Osteocyte (in vitro differentiated cells): ENCODE measurements around the gene MAP3K2. TPM values are rescaled to one million over a fixed set of nuclear protein-coding genes. Genes with fewer than 3 reads are reported as not detected.

Experiments used
- DNase-seq: peaks from one replicate; pipeline ENCODE4 v3.0.0; 2021; ENCODE audit warnings: mixed read lengths; ENCODE audit not compliant: unreplicated experiment; ENCODE audit errors: extremely low spot score
- H3K27ac Mint-ChIP-seq: one replicate; pipeline ENCODE4 v1.8.0; 2021; ENCODE audit warnings: mild to moderate bottlenecking, mixed read lengths; ENCODE audit not compliant: unreplicated experiment
- H3K27me3 Mint-ChIP-seq: one replicate; pipeline ENCODE4 v1.8.0; 2021; ENCODE audit warnings: mixed read lengths; ENCODE audit not compliant: unreplicated experiment
- H3K36me3 Mint-ChIP-seq: one replicate; pipeline ENCODE4 v1.8.0; 2021; ENCODE audit warnings: mixed read lengths; ENCODE audit not compliant: unreplicated experiment
- H3K4me1 Mint-ChIP-seq: one replicate; pipeline ENCODE4 v1.8.0; 2021; ENCODE audit warnings: mixed read lengths; ENCODE audit not compliant: unreplicated experiment
- H3K4me3 Mint-ChIP-seq: one replicate; pipeline ENCODE4 v1.8.0; 2021; ENCODE audit warnings: mild to moderate bottlenecking, moderate library complexity, mixed read lengths; ENCODE audit not compliant: unreplicated experiment
- H3K9me3 Mint-ChIP-seq: one replicate; pipeline ENCODE4 v1.8.0; 2021; ENCODE audit warnings: mixed read lengths; ENCODE audit not compliant: unreplicated experiment
- total RNA-seq: library from RNA; stranded (reverse); gene quantifications from 2 replicates; pipeline ENCODE4 v1.2.1, GENCODE V29; 2021
- TF ChIP-seq, protein P1 (sequence below): fragments of 200-600 bp; sonication (generic); IDR thresholded peaks from 2 replicates; pipeline ENCODE4 v1.5.0; 2021; ENCODE audit warnings: antibody characterized with exemption, mild to moderate bottlenecking, moderate library complexity

Gene MAP3K2
- total RNA-seq, 1 donor from 2014 or later, result 60.9 TPM

DNA sequence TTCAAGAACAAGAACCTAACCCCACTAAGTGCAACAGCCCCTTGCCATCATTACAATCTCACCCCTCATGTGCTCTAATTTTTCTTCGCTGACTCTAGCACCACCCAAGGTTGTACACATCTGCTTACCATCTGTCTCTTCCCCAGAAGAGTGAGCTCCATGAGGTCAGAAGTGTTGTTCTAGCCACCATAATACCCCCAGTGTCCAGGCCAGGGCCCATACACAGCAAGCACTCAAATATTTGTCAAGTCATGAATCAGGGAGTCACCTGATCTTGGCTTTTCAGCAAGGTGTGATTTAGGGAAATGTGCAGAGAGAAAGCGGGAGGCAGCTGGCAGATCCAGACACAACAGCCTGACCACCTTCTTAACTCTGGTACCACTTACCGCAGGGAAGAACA is 99.5 kb downstream of the MAP3K2 start:
- no peak for DNase-seq
- H3K27ac Mint-ChIP-seq, result no peak overlapping the region
- no peaks in the 10 kb centered on the region for H3K27me3 Mint-ChIP-seq
- no peak overlapping the region for H3K4me3 Mint-ChIP-seq
- peaks cover 12% of the 10 kb centered on the region for H3K9me3 Mint-ChIP-seq
- TF ChIP-seq, protein P1, sequence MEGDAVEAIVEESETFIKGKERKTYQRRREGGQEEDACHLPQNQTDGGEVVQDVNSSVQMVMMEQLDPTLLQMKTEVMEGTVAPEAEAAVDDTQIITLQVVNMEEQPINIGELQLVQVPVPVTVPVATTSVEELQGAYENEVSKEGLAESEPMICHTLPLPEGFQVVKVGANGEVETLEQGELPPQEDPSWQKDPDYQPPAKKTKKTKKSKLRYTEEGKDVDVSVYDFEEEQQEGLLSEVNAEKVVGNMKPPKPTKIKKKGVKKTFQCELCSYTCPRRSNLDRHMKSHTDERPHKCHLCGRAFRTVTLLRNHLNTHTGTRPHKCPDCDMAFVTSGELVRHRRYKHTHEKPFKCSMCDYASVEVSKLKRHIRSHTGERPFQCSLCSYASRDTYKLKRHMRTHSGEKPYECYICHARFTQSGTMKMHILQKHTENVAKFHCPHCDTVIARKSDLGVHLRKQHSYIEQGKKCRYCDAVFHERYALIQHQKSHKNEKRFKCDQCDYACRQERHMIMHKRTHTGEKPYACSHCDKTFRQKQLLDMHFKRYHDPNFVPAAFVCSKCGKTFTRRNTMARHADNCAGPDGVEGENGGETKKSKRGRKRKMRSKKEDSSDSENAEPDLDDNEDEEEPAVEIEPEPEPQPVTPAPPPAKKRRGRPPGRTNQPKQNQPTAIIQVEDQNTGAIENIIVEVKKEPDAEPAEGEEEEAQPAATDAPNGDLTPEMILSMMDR, result no peak
- peaks cover 65% of the 10 kb centered on the region for H3K36me3 Mint-ChIP-seq
- peaks cover 8% of the 10 kb centered on the region for H3K4me1 Mint-ChIP-seq

DNA sequence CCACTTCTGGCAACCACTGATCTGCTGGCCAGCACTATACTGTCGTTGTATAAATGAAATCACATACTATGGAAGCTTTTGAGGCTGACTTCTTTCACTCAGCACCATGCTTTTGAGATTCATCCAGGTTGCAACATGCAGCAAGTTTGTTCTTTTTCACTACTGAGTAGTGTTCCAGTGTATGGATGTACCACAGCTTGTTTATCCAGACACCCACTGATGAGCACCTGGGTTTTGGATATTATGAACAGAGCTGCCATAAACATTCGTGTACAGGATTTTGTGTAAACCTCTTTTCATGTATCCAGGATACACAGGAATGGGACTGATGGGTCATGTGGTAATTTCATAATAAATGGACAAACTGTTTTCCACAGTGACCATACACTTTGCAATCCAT is 104.5 kb downstream of the MAP3K2 start:
- H3K9me3 Mint-ChIP-seq, result peaks cover 12% of the 10 kb centered on the region
- peaks cover 2% of the 10 kb centered on the region for H3K4me1 Mint-ChIP-seq
- H3K27me3 Mint-ChIP-seq, result no peaks in the 10 kb centered on the region
- no peak overlapping the region for H3K4me3 Mint-ChIP-seq
- DNase-seq, result no peak
- H3K36me3 Mint-ChIP-seq, result peaks cover 72% of the 10 kb centered on the region
- H3K27ac Mint-ChIP-seq, result no peak overlapping the region
- TF ChIP-seq, protein P1, result no peak

DNA sequence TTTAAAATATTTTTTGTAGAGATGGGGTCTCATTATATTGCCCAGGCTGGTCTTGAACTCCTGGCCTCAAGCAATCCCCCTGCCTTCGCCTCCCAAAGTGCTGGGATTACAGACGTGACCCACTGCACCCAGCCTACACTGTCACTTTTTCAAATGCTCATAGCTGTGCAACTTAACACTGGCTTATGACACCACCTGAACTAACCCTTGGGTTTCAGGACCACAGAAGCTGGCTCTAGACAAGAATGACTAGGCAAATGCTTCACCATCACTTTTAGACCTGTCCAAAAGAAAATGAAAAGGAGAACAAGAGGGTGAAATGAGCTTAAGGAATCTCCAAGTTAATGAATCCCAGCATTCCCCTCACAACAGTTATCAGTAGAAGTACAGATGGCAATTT is 107.1 kb downstream of the MAP3K2 start:
- TF ChIP-seq, protein P1, result no peak
- peaks cover 2% of the 10 kb centered on the region for H3K4me1 Mint-ChIP-seq
- no peak overlapping the region for H3K27ac Mint-ChIP-seq
- no peaks in the 10 kb centered on the region for H3K27me3 Mint-ChIP-seq
- no peak overlapping the region for H3K4me3 Mint-ChIP-seq
- no peak for DNase-seq
- peaks cover 12% of the 10 kb centered on the region for H3K9me3 Mint-ChIP-seq
- H3K36me3 Mint-ChIP-seq, result peaks cover 74% of the 10 kb centered on the region

DNA sequence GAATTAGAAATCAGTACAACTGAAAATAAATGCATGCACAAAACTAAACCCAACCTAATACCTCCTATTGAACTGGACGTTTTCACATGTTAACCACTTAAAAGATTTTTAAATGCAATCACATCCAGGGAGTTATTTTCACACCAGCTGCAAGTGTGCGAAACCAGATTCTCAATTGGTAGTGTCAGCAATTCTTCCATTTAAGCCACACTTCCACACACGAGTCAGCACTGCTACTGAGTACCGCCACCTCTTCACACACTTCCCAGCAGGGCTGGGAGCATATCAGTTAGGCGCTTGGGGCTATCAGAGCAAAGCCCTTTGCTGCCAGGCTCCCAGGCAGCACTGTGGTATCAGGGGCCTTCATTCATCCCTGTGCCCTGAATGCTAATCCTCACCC is 108.0 kb downstream of the MAP3K2 start:
- DNase-seq, result no peak
- TF ChIP-seq, protein P1, result no peak
- Mint-ChIP-seq H3K4me3 (no peak overlapping the region), H3K4me1 (peaks cover 2% of the 10 kb centered on the region), H3K27ac (no peak overlapping the region), H3K27me3 (no peaks in the 10 kb centered on the region), H3K36me3 (peaks cover 75% of the 10 kb centered on the region), H3K9me3 (peaks cover 12% of the 10 kb centered on the region)

DNA sequence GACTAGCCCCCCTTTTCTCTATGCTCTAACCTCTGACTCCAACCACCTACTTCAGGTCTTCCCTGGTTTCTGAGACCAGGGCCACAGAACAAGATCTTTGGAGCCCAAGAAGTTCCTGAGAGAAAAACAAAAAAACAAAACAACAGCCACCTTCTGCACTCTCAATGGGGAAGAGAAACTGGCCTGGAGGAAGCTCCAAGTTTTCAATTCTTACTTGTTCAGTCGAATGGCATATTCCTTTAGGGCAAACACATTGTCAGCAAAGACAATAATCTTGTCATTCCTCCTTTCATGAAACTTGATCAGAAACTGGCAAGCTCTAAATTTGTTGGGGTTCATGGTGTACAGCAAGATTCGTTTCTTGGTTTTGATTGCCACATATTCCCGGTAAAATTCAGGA is 108.8 kb downstream of the MAP3K2 start:
- Mint-ChIP-seq H3K36me3 (peaks cover 69% of the 10 kb centered on the region), H3K4me1 (peaks cover 2% of the 10 kb centered on the region), H3K4me3 (no peak overlapping the region), H3K27me3 (no peaks in the 10 kb centered on the region), H3K27ac (no peak overlapping the region), H3K9me3 (peaks cover 5% of the 10 kb centered on the region)
- TF ChIP-seq, protein P1, result no peak
- no peak for DNase-seq
